DND-41 (cell line): Measurements from ENCODE around the gene SLC11A2.

Experiments
- ATAC-seq: fragments of 200-7000 bp; cut with Tn5 transposase; 3 replicates; pipeline ENCODE4 v1.9.1; 2021; ENCODE audit warnings: low read depth; ENCODE audit not compliant: insufficient read depth
- DNase-seq: peaks from one replicate; pipeline ENCODE4 v3.0.0-alpha.2; 2020
- H2AFZ ChIP-seq: 2 replicates; pipeline ENCODE4 v1.6.0; 2012; ENCODE audit warnings: low read depth, low read length
- H3K27ac ChIP-seq: 2 replicates; pipeline ENCODE4 v1.5.1; 2012; ENCODE audit warnings: low read length, inconsistent platforms
- H3K27me3 ChIP-seq: fragments of 200-600 bp; sonication (generic); 2 replicates; pipeline ENCODE4 v1.6.0; 2012; ENCODE audit warnings: low read length, mild to moderate bottlenecking, inconsistent platforms; ENCODE audit not compliant: insufficient read depth, poor library complexity
- H3K36me3 ChIP-seq: 2 replicates; pipeline ENCODE4 v1.5.1; 2012; ENCODE audit warnings: low read length, inconsistent platforms; ENCODE audit not compliant: insufficient read depth
- H3K4me1 ChIP-seq: 2 replicates; pipeline ENCODE4 v1.5.1; 2012; ENCODE audit warnings: mild to moderate bottlenecking, low read length; ENCODE audit not compliant: insufficient read depth
- H3K4me2 ChIP-seq: 2 replicates; pipeline ENCODE4 v1.6.0; 2012; ENCODE audit warnings: mild to moderate bottlenecking, moderate library complexity, low read length, inconsistent platforms; ENCODE audit not compliant: insufficient read depth
- H3K4me3 ChIP-seq, 2 experiments: fragments of 200-600 bp in 1 of 2; shearing (Covaris generic) in 1 of 2; 2 replicates each; pipeline ENCODE4 v1.5.1; 2012 to 2016; ENCODE audit warnings: inconsistent platforms in 2 of 2, low read length in 2 of 2, mild to moderate bottlenecking in 2 of 2, low read depth in 1 of 2, moderate library complexity in 1 of 2
- H3K79me2 ChIP-seq: 2 replicates; pipeline ENCODE4 v1.6.0; 2012; ENCODE audit warnings: low read length, inconsistent platforms; ENCODE audit not compliant: insufficient read depth
- H3K9ac ChIP-seq: 2 replicates; pipeline ENCODE4 v1.6.0; 2012; ENCODE audit warnings: low read depth, mild to moderate bottlenecking, inconsistent platforms, low read length, moderate library complexity
- H3K9me3 ChIP-seq: 2 replicates; pipeline ENCODE4 v1.5.1; 2012; ENCODE audit warnings: low read length, moderate library complexity, mild to moderate bottlenecking, inconsistent platforms; ENCODE audit not compliant: insufficient read depth, severe bottlenecking
- H4K20me1 ChIP-seq: 2 replicates; pipeline ENCODE4 v1.6.0; 2012; ENCODE audit warnings: low read length; ENCODE audit not compliant: insufficient read depth
- EZH2 ChIP-seq: IDR thresholded peaks from 3 replicates; pipeline ENCODE4 v1.6.1; 2012; ENCODE audit warnings: borderline replicate concordance, low read depth, mild to moderate bottlenecking, moderate library complexity, low read length, inconsistent platforms; ENCODE audit not compliant: severe bottlenecking
- TF ChIP-seq, protein P1 (sequence below): IDR thresholded peaks from 2 replicates; pipeline ENCODE4 v1.5.1; 2012; ENCODE audit warnings: borderline replicate concordance, low read length, moderate library complexity, mild to moderate bottlenecking; ENCODE audit not compliant: poor library complexity, severe bottlenecking; ENCODE audit errors: extremely low read depth

The SLC11A2 gene

GRCh38 chr12:50936821-50937530, 89.2 kb downstream of the SLC11A2 start:
- no peak overlapping the region for H3K4me2 ChIP-seq
- H3K79me2 ChIP-seq = no peaks in the 10 kb centered on the region
- no peaks in the 10 kb centered on the region for H4K20me1 ChIP-seq
- peaks cover 22% of the 10 kb centered on the region for H3K9me3 ChIP-seq
- no peak overlapping the region for H3K27ac ChIP-seq
- H2AFZ ChIP-seq = no peak overlapping the region
- peaks cover 7% of the 10 kb centered on the region; the same call in 1 of the 2 replicates for H3K4me1 ChIP-seq
- ATAC-seq (no peak), DNase-seq (no peak)
- H3K4me3 ChIP-seq = no peak overlapping the region
- H3K27me3 ChIP-seq = no peaks in the 10 kb centered on the region
- H3K9ac ChIP-seq = no peak overlapping the region
- TF ChIP-seq, protein P1, sequence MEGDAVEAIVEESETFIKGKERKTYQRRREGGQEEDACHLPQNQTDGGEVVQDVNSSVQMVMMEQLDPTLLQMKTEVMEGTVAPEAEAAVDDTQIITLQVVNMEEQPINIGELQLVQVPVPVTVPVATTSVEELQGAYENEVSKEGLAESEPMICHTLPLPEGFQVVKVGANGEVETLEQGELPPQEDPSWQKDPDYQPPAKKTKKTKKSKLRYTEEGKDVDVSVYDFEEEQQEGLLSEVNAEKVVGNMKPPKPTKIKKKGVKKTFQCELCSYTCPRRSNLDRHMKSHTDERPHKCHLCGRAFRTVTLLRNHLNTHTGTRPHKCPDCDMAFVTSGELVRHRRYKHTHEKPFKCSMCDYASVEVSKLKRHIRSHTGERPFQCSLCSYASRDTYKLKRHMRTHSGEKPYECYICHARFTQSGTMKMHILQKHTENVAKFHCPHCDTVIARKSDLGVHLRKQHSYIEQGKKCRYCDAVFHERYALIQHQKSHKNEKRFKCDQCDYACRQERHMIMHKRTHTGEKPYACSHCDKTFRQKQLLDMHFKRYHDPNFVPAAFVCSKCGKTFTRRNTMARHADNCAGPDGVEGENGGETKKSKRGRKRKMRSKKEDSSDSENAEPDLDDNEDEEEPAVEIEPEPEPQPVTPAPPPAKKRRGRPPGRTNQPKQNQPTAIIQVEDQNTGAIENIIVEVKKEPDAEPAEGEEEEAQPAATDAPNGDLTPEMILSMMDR = no peak
- TF ChIP-seq EZH2 = no peak
- H3K36me3 ChIP-seq = peaks cover 6% of the 10 kb centered on the region; the same call in 1 of the 2 replicates

- no peak for ATAC-seq
These were observed 91.0 kb downstream of the SLC11A2 start for GRCh38 chr12:50934981-50935807.

DNA sequence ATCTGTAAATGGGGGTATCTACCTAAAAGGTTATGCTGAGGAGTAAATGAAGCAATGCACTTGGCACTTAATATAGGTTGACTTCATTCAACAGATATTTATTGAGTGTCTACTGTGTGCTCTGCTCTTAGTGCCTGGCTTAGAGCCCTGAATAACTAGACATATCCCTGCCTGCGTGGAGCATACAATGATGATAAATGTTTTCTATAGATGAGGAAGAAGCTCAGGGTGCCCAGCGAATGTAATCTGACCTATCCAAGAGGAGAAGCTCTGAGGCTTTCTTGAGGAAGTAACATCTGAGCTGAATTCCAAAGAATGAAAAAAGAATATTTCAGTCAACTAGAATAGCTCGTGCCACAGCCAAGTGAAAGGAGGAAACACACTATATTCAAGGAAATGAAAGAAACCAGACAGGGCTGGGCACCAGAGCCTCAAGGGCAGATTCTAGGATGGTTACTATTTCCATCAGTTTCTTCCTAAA, 91.8 kb downstream of the SLC11A2 start:
- ATAC-seq (no peak), DNase-seq (no peak)
- no peak overlapping the region for H3K27ac ChIP-seq
- no peaks in the 10 kb centered on the region for H3K79me2 ChIP-seq
- H3K27me3 ChIP-seq = no peaks in the 10 kb centered on the region
- H3K4me2 ChIP-seq = no peak overlapping the region
- TF ChIP-seq EZH2 = no peak
- TF ChIP-seq, protein P1 = no peak
- peaks cover 6% of the 10 kb centered on the region; the same call in 1 of the 2 replicates for H3K36me3 ChIP-seq
- H3K9me3 ChIP-seq = peaks cover 22% of the 10 kb centered on the region
- no peak overlapping the region for H2AFZ ChIP-seq
- no peak overlapping the region for H3K4me3 ChIP-seq
- no peak overlapping the region for H3K9ac ChIP-seq
- no peaks in the 10 kb centered on the region for H4K20me1 ChIP-seq
- peaks cover 9% of the 10 kb centered on the region; the same call in 1 of the 2 replicates for H3K4me1 ChIP-seq

More at GRCh38 chr12:50934981-50935807, 91.0 kb downstream of the SLC11A2 start:
- Histone ChIP-seq H3K79me2 (no peaks in the 10 kb centered on the region), H3K9ac (no peak overlapping the region), H4K20me1 (no peaks in the 10 kb centered on the region), H3K4me2 (no peak overlapping the region), H2AFZ (no peak overlapping the region), H3K9me3 (peaks cover 22% of the 10 kb centered on the region), H3K27ac (no peak overlapping the region), H3K27me3 (no peaks in the 10 kb centered on the region), H3K4me1 (peaks cover 7% of the 10 kb centered on the region; the same call in 1 of the 2 replicates), H3K36me3 (peaks cover 6% of the 10 kb centered on the region; the same call in 1 of the 2 replicates), H3K4me3 (no peak overlapping the region)
- no peak for TF ChIP-seq EZH2
- TF ChIP-seq, protein P1 = no peak
- no peak for DNase-seq
